8988T (cell line): ENCODE measurements around the gene POGZ.

Experiments
- DNase-seq: peaks from one replicate; pipeline ENCODE4 v3.0.0; 2011

The POGZ gene

GRCh38 chr1:151370211-151370911 lies 88.9 kb downstream of the POGZ start:
- no peak for DNase-seq

DNA sequence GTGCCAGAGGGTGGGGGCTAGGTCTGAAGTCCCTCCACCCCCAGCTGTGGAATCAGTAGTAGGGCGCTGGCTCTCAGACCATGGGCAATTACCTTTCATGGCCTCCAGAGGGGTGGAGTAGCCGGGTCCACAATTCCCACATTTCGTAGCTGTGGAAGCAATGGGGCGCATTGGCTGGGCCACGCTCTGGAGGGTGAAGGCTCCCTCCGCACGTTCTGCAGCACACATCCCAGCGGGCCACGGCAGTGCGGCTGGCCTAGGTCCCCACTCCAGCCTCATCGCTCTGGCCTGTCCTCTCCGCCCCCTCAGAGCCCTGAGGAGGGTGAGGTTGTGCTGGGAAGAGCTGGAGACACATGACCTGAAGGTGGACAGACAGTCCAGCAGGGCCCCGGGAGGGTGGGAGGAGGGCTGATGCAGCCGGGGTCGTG lies 89.7 kb downstream of the POGZ start:
- DNase-seq = no peak

DNA sequence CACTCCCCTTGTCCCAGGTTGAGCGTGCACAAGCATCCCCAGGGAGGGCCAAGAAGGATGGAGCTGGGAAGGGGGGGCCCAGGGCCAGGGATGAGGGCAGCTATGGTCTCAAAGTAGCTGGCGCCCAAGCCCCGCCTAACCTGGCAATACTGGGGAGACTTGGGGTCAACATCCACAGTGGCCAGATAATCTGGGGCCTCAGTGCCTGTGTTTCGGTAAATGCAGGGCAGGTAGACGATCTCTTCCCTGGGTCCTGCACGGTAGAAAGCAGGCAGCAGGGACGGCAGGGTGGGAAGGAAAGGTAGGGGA lies 90.0 kb downstream of the POGZ start:
- DNase-seq = no peak

DNA sequence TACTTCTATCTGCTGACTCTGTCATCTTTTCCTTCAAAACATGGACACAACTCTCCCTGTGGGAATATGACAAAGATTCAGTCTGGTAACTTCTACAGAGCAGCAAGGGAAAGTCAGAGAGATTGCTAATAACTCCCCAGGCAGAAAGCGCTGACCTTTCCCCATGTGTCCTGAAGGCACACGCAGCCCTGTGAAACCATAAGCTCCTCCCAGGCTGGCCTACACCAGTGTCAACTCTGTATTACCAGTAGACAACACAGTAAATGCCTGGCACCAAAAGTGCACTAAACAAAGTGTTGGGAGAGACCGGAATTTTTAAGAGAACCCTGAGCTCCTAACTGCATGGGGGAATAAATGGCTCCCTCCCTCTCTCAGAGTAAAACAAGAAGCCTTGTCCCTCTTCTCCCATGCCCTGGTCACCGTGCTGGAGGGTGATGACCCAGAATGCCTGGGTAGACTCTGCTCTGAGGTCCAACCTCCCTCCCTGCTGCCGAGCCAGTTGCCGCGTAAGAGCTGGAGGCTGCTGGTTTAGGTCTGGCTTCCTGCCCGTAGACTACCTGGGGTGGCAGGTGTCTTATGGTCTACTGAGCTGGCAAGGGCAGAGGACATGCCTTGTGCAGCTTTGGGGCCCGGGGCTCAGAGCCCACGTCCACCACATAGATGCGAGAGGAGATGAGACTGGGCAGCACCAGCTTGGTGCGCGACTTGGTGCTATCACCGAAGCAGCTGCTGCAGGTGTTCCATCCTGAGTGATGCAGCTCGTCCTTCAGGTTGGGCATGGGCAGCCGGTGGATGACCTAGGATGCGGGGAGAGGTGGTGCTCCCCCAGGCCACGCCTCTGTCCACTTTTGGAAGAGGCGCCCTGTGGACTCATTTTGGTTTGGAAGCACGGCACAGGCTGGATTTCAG lies 90.6 kb downstream of the POGZ start:
- DNase-seq = no peak

DNA sequence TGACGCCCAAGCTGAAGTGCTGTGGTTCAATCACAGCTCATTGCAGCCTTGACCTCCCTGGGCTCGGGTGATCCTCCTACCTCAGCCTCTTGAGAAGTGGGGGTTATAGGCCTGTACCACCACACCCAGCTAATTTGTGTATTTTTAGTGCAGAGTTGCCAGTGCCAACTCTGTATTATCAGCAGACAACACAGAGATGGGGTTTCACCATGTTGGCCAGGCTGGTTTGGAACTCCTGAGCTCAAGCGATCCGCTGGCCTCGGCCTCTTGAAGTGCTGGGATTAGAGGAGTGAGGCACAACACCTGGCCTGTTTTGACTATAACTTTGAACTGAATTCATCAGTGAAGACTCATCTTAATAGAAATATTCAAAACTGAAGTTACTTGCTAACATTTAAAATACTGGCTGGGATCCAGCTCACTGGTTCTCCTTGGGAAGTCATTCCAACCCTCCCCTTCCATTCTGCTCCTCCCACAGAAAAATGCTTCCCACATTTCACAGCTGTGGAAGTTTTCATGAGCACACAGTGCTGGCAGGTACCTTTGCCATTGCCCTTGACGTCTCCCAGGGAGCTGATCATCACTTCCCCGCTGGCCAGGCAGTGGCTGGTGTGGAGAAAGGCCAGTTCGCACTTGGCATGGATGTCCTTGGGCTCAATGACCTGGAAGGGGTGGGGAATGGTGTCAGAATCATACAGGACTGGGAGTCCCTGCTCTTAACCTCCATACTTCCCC lies 91.5 kb downstream of the POGZ start:
- no peak for DNase-seq

GRCh38 chr1:151364996-151365395 lies 94.3 kb downstream of the POGZ start:
- DNase-seq = no peak

GRCh38 chr1:151362308-151363155 lies 96.8 kb downstream of the POGZ start:
- no peak for DNase-seq

DNA sequence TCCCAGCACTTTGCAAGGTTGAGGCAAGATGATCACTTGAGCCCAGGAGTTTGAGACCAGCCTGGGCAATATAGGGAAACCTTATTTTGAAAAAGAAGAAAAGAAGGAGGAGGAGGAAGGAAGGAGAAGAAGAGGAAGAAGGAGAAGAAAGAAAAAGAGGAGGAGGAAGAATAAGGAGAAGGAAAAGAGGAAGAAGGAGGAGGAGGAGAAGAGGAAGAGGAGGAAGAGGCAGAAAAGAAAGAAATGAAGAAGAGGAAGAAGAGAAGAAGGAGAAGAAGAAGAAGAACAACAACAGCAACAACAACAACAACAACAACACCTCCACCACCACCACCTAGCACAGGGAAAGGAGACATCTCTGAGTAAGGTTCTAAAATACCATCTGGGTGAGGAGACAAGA lies 97.4 kb downstream of the POGZ start:
- no peak for DNase-seq

DNA sequence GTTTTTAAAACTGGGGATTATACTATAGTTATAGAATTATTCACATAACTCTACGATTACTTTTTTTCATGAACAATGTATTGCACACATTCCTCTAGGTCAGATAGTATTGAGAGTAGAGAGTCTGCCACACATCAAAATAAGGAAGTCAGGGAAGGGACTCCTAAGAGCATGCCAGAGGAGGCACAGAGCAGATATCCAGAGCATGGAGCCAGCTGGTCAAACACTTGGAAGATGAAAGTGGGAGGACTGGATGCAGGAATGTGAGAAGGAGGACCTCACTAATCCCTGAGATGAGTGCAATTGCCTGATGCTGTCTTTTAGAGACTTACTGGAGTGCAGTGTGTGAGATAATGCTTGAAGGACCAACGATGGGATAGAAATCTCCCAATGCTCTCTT lies 102.6 kb downstream of the POGZ start:
- DNase-seq = no peak
